Psoas muscle (tissue), 8 donors: Measurements from ENCODE around the gene PREX1. TPM values are rescaled to one million over a fixed set of nuclear protein-coding genes. Genes with fewer than 3 reads are reported as not detected.
A peak's percentile ranks its signal among the peaks of the same experiment; 100 is the strongest.
"Not testable (repeated sequence)": the region's sequence is repeated elsewhere in the genome, so short reads cannot be mapped to it uniquely, and the experiment has no call there.

Experiments
- ATAC-seq, 4 donors: fragments of 200-7000 bp; cut with Tn5 transposase; one replicate each; pipeline ENCODE4 v1.9.1; 2020; ENCODE audit warnings: moderate library complexity in 3 of 4, mild to moderate bottlenecking in 2 of 4
- DNase-seq, 2 donors: peaks; one replicate each; pipeline ENCODE4 v3.0.0-alpha.2; 2020
- H3K27ac ChIP-seq: fragments of 200-600 bp; one replicate; pipeline ENCODE4 v1.8.0; 2022
- H3K27me3 ChIP-seq, 3 donors: fragments of 200-600 bp in 1 of 3; one replicate each; pipeline versions ENCODE4 v1.6.1 to v1.8.0; 2013 to 2022; ENCODE audit warnings: low read length in 2 of 3, mild to moderate bottlenecking in 2 of 3, moderate library complexity in 1 of 3; ENCODE audit not compliant: insufficient read depth in 3 of 3
- H3K36me3 ChIP-seq, 2 donors: fragments of 200-600 bp in 1 of 2; one replicate each; pipeline versions ENCODE4 v1.6.1 to v1.8.0; 2013 to 2022; ENCODE audit warnings: low read depth in 1 of 2, mild to moderate bottlenecking in 1 of 2, moderate library complexity in 1 of 2; ENCODE audit not compliant: insufficient read depth in 1 of 2
- H3K4me1 ChIP-seq: fragments of 200-600 bp; one replicate; pipeline ENCODE4 v1.8.0; 2022
- H3K4me3 ChIP-seq: fragments of 200-600 bp; one replicate; pipeline ENCODE4 v1.8.0; 2022; ENCODE audit warnings: mild to moderate bottlenecking
- H3K9me3 ChIP-seq: fragments of 200-600 bp; one replicate; pipeline ENCODE4 v1.8.0; 2022
- WGBS, 3 donors: extraction: QIAGEN DNeasy Blood & Tissue Kit; methylation state at CpG; one replicate each; pipeline versions ENCODE4 v1.1.6 to v1.1.7; 2013; 5-methylcytosine and 5-hydroxymethylcytosine counted together
- intact Hi-C, 2 donors: fragments of 100-400 bp; cut with DNase I; formaldehyde crosslinking; loops; one replicate each; pipeline versions ENCODE4 v1.11.0 to v1.14.2; 2022
- polyA plus RNA-seq, 3 donors: library from polyadenylated mRNA; stranded (reverse); fragments of 200-250 nt; gene quantifications; one replicate each; pipeline ENCODE4 v1.2.3, GENCODE V29; 2013
- total RNA-seq, 4 donors: library from RNA; stranded (reverse); fragmentation: NEBNext Ultra II Directional in 2 of 4; extraction: Animal tissue kit (Norgen Biotek cat#: 25700) in 2 of 4; gene quantifications; one replicate each; pipeline versions ENCODE4 v1.2.1 to v1.2.4, GENCODE V29; 2021 to 2023
- TF ChIP-seq, protein P1 (sequence below): fragments of 200-600 bp; IDR thresholded peaks from one replicate; pipeline ENCODE4 v1.8.0; 2022; ENCODE audit warnings: antibody characterized with exemption
- donor health status: healthy with polysubstance abuse.
- donor health status: DM: no; HTN: no; CAD: no; lungs with moderate emphysema.
- donor health status: Bipolar disorder and iron deficiency.
- donor health status: healthy.
- donor health status: DM: yes; HTN: yes; CAD: no.
- donor health status: DM: no; HTN: no; CAD: no.
- donor health status: DM: no; HTN: no; CAD: no.
- donor health status: DM: yes; HTN: yes; CAD: no.

PREX1 gene
- total and polyA plus RNA-seq, 7 donors, result 2.5 to 8.3 (median 5.3) TPM

GRCh38 chr20:48826883-48827771, 672 bp downstream of the PREX1 start:
- WGBS, 3 donors, result 4 to 9% (median 7%) methylated on average over 57 to 72 of the region's 72 CpGs
- ATAC-seq (peak in 3 of 4 donors; percentile 18 to 43 (median 33)), DNase-seq (peak in 1 of 2 donors; percentile 62)
- Histone ChIP-seq H3K36me3 (no peaks in the 10 kb centered on the region), H3K4me3 (peak overlapping the region; percentile 76), H3K27me3 (peaks cover 0 to 5% (median 0%) of the 10 kb centered on the region in 3 donors), H3K9me3 (no peaks in the 10 kb centered on the region), H3K27ac (peak overlapping the region; percentile 66), H3K4me1 (peaks cover 4% of the 10 kb centered on the region)
- intact Hi-C loops, result loop anchor here in 1 of 2 donors (5.0 kb wide), 1 partner anchor 75 kb away; no protein-coding TSS in a partner anchor
- TF ChIP-seq, protein P1, sequence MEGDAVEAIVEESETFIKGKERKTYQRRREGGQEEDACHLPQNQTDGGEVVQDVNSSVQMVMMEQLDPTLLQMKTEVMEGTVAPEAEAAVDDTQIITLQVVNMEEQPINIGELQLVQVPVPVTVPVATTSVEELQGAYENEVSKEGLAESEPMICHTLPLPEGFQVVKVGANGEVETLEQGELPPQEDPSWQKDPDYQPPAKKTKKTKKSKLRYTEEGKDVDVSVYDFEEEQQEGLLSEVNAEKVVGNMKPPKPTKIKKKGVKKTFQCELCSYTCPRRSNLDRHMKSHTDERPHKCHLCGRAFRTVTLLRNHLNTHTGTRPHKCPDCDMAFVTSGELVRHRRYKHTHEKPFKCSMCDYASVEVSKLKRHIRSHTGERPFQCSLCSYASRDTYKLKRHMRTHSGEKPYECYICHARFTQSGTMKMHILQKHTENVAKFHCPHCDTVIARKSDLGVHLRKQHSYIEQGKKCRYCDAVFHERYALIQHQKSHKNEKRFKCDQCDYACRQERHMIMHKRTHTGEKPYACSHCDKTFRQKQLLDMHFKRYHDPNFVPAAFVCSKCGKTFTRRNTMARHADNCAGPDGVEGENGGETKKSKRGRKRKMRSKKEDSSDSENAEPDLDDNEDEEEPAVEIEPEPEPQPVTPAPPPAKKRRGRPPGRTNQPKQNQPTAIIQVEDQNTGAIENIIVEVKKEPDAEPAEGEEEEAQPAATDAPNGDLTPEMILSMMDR, result no peak

- DNase-seq, H3K4me1 ChIP-seq, ATAC-seq, H3K36me3 ChIP-seq, H3K27me3 ChIP-seq, H3K9me3 ChIP-seq: not testable (repeated sequence)
- intact Hi-C loops, result loop anchor here in 1 of 2 donors (5.0 kb wide), 1 partner anchor 76 kb away; no protein-coding TSS in a partner anchor
- peak overlapping the region; percentile 76 for H3K4me3 ChIP-seq
- WGBS, 3 donors, result 37 to 56% (median 43%) methylated on average over 17 of the region's 17 CpGs
- peak overlapping the region; percentile 66 for H3K27ac ChIP-seq
These were observed 1.3 kb downstream of the PREX1 start for GRCh38 chr20:48826480-48826879.

DNA sequence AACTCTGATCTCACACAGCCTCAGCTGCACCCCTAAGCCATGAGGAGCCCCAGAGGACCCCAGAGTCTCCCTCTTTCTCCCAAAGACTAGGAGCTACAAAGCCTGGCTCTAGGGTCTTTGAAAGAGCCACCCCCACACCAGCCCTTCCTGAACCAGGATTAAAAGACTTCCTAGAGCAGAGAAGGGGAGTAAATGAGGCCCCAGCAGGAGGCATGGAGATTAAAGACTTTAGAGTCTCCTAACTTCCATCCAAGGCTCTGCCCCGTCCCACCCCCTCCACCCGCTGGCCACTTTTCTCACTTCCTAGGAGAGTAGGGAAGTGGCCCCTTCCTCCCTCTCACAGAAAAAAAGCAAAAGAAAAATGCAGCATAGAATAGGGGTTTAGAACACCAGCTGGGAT, 1.7 kb downstream of the PREX1 start:
- H3K27me3 ChIP-seq, result peaks cover 0 to 5% (median 0%) of the 10 kb centered on the region in 3 donors
- H3K27ac ChIP-seq, result peak overlapping the region; percentile 66
- H3K36me3 ChIP-seq, result no peaks in the 10 kb centered on the region
- peaks cover 4% of the 10 kb centered on the region for H3K4me1 ChIP-seq
- peak overlapping the region; percentile 76 for H3K4me3 ChIP-seq
- WGBS, 3 donors, result 56 to 62% (median 62%) methylated on average over 2 of the region's 2 CpGs
- DNase-seq (no peak), ATAC-seq (no peak)
- TF ChIP-seq, protein P1, result no peak
- no peaks in the 10 kb centered on the region for H3K9me3 ChIP-seq
- intact Hi-C loops, result loop anchor here in 1 of 2 donors (5.0 kb wide), 1 partner anchor 76 kb away; no protein-coding TSS in a partner anchor

- TF ChIP-seq, protein P1, result no peak
- H3K4me1 ChIP-seq, result peaks cover 4% of the 10 kb centered on the region
- H3K27me3 ChIP-seq, result peaks cover 0 to 5% (median 0%) of the 10 kb centered on the region in 3 donors
- 58 to 72% (median 68%) methylated on average over 4 of the region's 4 CpGs for WGBS, 3 donors
- DNase-seq (no peak), ATAC-seq (no peak)
- H3K4me3 ChIP-seq, result peak overlapping the region; percentile 76
- no peaks in the 10 kb centered on the region for H3K36me3 ChIP-seq
- intact Hi-C loops, result loop anchor here in 1 of 2 donors (5.0 kb wide), 1 partner anchor 77 kb away; no protein-coding TSS in a partner anchor
- no peaks in the 10 kb centered on the region for H3K9me3 ChIP-seq
- peak overlapping the region; percentile 56 for H3K27ac ChIP-seq
These were observed 2.3 kb downstream of the PREX1 start for GRCh38 chr20:48825566-48825920.
